WTC11 (cell line): ENCODE results near the gene VDAC1.

Experiments used
- ESRRA ChIP-seq: sonication (generic); formaldehyde crosslinking; IDR thresholded peaks from 2 replicates; pipeline ENCODE4 v1.8.1; 2022; ENCODE audit warnings: mild to moderate bottlenecking, missing genetic modification reagents, borderline replicate concordance
- NR1H2 ChIP-seq: sonication (generic); formaldehyde crosslinking; IDR thresholded peaks from 2 replicates; pipeline ENCODE4 v1.9.0; 2021; ENCODE audit warnings: mild to moderate bottlenecking, moderate library complexity, missing genetic modification reagents
- TF ChIP-seq, protein P1 (sequence below): sonication (generic); formaldehyde crosslinking; IDR thresholded peaks from 2 replicates; pipeline ENCODE4 v1.8.0; 2022; ENCODE audit warnings: mild to moderate bottlenecking, missing genetic modification reagents
- TF ChIP-seq, protein P2 (sequence below): sonication (generic); formaldehyde crosslinking; IDR thresholded peaks from 2 replicates; pipeline ENCODE4 v1.8.1; 2023; ENCODE audit warnings: mild to moderate bottlenecking, moderate library complexity, missing genetic modification reagents
- TF ChIP-seq, protein P3 (sequence below): sonication (generic); formaldehyde crosslinking; IDR thresholded peaks from 2 replicates; pipeline ENCODE4 v1.8.1; 2022; ENCODE audit warnings: mild to moderate bottlenecking, missing genetic modification reagents, moderate library complexity, borderline replicate concordance

DNA sequence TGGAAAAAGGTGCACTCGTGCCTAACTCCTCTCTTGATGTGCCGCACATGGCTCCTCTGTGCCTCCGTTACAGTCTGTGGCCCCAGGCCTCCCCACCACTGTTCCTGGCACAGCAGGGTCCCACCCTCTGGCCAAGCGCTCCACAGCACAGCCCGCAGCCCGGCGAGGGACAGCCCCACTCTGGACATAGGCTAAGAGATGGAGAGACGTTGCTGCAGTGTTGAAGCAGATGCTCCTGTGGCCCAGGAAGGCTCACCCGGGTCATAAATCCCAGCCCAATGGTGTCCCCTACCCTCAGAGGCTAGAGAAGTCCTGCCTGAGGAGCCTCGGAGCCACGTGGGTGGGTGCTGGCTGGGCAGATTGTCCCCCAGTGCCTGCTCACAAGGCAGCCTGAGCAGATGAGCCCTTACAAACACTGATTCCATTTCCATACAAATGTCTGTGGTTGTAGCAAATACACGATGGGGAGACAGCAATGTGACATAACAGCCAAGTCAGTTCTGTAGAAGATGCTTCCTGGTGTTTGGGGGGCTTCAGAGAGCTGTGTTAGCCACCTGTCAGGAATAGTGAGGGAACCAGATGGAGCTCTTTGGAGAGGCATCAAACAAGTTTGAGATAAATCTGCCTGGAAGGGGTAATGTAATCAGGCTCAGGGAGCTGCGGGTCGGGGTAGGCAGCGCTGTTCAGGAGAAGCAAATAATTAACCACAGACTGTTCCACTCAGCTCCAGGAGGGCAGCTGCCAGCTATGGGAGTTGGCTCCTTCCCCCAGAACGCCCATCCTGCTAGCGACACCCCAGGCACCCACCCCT, 78.1 kb downstream of the VDAC1 start:
- TF ChIP-seq, protein P1, sequence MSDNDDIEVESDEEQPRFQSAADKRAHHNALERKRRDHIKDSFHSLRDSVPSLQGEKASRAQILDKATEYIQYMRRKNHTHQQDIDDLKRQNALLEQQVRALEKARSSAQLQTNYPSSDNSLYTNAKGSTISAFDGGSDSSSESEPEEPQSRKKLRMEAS (CRISPR knock-in tag): no peak
- TF ChIP-seq, protein P2, sequence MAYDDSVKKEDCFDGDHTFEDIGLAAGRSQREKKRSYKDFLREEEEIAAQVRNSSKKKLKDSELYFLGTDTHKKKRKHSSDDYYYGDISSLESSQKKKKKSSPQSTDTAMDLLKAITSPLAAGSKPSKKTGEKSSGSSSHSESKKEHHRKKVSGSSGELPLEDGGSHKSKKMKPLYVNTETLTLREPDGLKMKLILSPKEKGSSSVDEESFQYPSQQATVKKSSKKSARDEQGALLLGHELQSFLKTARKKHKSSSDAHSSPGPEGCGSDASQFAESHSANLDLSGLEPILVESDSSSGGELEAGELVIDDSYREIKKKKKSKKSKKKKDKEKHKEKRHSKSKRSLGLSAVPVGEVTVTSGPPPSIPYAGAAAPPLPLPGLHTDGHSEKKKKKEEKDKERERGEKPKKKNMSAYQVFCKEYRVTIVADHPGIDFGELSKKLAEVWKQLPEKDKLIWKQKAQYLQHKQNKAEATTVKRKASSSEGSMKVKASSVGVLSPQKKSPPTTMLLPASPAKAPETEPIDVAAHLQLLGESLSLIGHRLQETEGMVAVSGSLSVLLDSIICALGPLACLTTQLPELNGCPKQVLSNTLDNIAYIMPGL (CRISPR knock-in tag): no peak
- TF ChIP-seq, protein P3, sequence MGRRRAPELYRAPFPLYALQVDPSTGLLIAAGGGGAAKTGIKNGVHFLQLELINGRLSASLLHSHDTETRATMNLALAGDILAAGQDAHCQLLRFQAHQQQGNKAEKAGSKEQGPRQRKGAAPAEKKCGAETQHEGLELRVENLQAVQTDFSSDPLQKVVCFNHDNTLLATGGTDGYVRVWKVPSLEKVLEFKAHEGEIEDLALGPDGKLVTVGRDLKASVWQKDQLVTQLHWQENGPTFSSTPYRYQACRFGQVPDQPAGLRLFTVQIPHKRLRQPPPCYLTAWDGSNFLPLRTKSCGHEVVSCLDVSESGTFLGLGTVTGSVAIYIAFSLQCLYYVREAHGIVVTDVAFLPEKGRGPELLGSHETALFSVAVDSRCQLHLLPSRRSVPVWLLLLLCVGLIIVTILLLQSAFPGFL (CRISPR knock-in tag): no peak
- no peak for TF ChIP-seq ESRRA (CRISPR knock-in tag)
- TF ChIP-seq NR1H2 (CRISPR knock-in tag): no peak
